GM12878 (cell line): ENCODE data around the gene CLSTN2. TPM values are rescaled to one million over a fixed set of nuclear protein-coding genes. Genes with fewer than 3 reads are reported as not detected.

Experiments used
- ATAC-seq: fragments of 200-7000 bp; cut with Tn5 transposase; 3 replicates; pipeline ENCODE4 v1.9.1; 2020; ENCODE audit warnings: mild to moderate bottlenecking, moderate library complexity
- BruUV-seq: library from RNA; stranded (reverse); fragments of 400-500 nt; replicated peaks from 2 replicates; lab custom pipeline; 2021; lab: Mats Ljungman, UMichigan
- CTCF ChIA-PET: fragments of 300-600 bp; sonication (Branson Sonifier 250); formaldehyde crosslinking; extraction: SDS; loops from one replicate; lab custom pipeline; 2021; ENCODE audit warnings: inconsistent platforms; lab: Yijun Ruan, JAX
- POLR2A ChIA-PET: fragments of 350-600 bp; formaldehyde crosslinking; extraction: SDS; loops from one replicate; lab custom pipeline; 2021; ENCODE audit warnings: inconsistent platforms; lab: Charles Lee
- RAD21 ChIA-PET: fragments of 300-600 bp; sonication (Branson Sonifier 250); formaldehyde crosslinking; loops from one replicate; lab custom pipeline; 2023; ENCODE audit warnings: antibody characterized with exemption; ENCODE audit not compliant: unreplicated experiment; lab: Charles Lee
- SMC1A ChIA-PET: fragments of 300-600 bp; sonication (Branson Sonifier 250); formaldehyde crosslinking; loops from one replicate; lab custom pipeline; 2023; ENCODE audit not compliant: unreplicated experiment, uncharacterized antibody; lab: Charles Lee
- DNase-seq: peaks from one replicate; pipeline ENCODE4 v3.0.0-alpha.2; 2011; ENCODE audit warnings: low read depth, low spot score
- FAIRE-seq: peaks from 3 replicates; lab custom pipeline; 2011; peaks lifted over from hg19 to GRCh38; lab: Jason Lieb, UNC
- H2AFZ ChIP-seq: 2 replicates; pipeline ENCODE4 v1.6.0; 2011; ENCODE audit warnings: low read depth, low read length, control low read depth; ENCODE audit not compliant: control insufficient read depth
- H3K27ac ChIP-seq: 2 replicates; pipeline ENCODE4 v1.5.1; 2011; ENCODE audit warnings: control low read depth; ENCODE audit not compliant: control insufficient read depth, insufficient read depth
- H3K27me3 ChIP-seq, 2 experiments: replicated peaks in 1 of 2; 2 replicates each; pipeline versions ENCODE4 v1.6.0 to v1.6.1; 2011; ENCODE audit warnings: low read length in 1 of 2; ENCODE audit not compliant: control insufficient read depth in 2 of 2, insufficient read depth in 2 of 2
- H3K36me3 ChIP-seq, 2 experiments: 2 replicates each; pipeline ENCODE4 v1.5.1; 2011; ENCODE audit warnings: low read length in 1 of 2; ENCODE audit not compliant: control insufficient read depth in 2 of 2, insufficient read depth in 2 of 2
- H3K4me1 ChIP-seq: 2 replicates; pipeline ENCODE4 v1.6.1; 2011; ENCODE audit warnings: mild to moderate bottlenecking, low read length, moderate library complexity, mixed read lengths; ENCODE audit not compliant: control insufficient read depth, insufficient read depth
- H3K4me2 ChIP-seq: 2 replicates; pipeline ENCODE4 v1.6.0; 2011; ENCODE audit warnings: control low read depth; ENCODE audit not compliant: control insufficient read depth, insufficient read depth
- H3K4me3 ChIP-seq: fragments of 200-600 bp; sonication (generic); 2 replicates; pipeline ENCODE4 v1.5.1; 2016
- H3K79me2 ChIP-seq: 2 replicates; pipeline ENCODE4 v1.6.0; 2011; ENCODE audit warnings: low read length; ENCODE audit not compliant: control insufficient read depth, insufficient read depth
- H3K9ac ChIP-seq: 2 replicates; pipeline ENCODE4 v1.8.0; 2011; ENCODE audit warnings: low read length, control low read depth, mixed read lengths; ENCODE audit not compliant: control insufficient read depth, insufficient read depth
- H3K9me3 ChIP-seq: replicated peaks from 3 replicates; pipeline ENCODE4 v1.5.1; 2011; ENCODE audit warnings: mild to moderate bottlenecking, low read length; ENCODE audit not compliant: control insufficient read depth, insufficient read depth
- H4K20me1 ChIP-seq: 2 replicates; pipeline ENCODE4 v1.6.0; 2011; ENCODE audit not compliant: control insufficient read depth, insufficient read depth
- BRCA1 ChIP-seq: IDR thresholded peaks from 2 replicates; pipeline ENCODE4 v1.6.1; 2011; ENCODE audit warnings: low read depth, low read length, improper control_type of control experiment
- CEBPB ChIP-seq, 2 experiments: fragments of 150-350 bp in 1 of 2; IDR thresholded peaks; 2 replicates each; pipeline ENCODE4 v1.6.1; 2012 to 2014; ENCODE audit warnings: low read depth in 2 of 2, low read length in 2 of 2, borderline replicate concordance in 1 of 2, inconsistent platforms in 1 of 2
- CTCF ChIP-seq, 3 experiments: IDR thresholded peaks in 2 of 3; conservative IDR thresholded peaks in 1 of 3; 2 replicates each; pipeline ENCODE4 v1.5.1; 2011; ENCODE audit warnings: low read depth in 3 of 3, low read length in 3 of 3, mild to moderate bottlenecking in 3 of 3, control low read depth in 2 of 3, moderate library complexity in 2 of 3, inconsistent platforms in 1 of 3, mixed read lengths in 1 of 3; ENCODE audit not compliant: control insufficient read depth in 2 of 3, insufficient read depth in 1 of 3; ENCODE audit errors: extremely low read depth in 1 of 3
- KAT2A ChIP-seq: conservative IDR thresholded peaks from 2 replicates; pipeline ENCODE4 v1.6.1; 2011; ENCODE audit warnings: low read depth, low read length; ENCODE audit not compliant: control insufficient read depth
- MEF2B ChIP-seq: fragments of 450-650 bp; IDR thresholded peaks from 2 replicates; pipeline ENCODE4 v1.6.1; 2018; ENCODE audit warnings: mild to moderate bottlenecking, moderate library complexity; ENCODE audit not compliant: partially characterized antibody, poor library complexity, severe bottlenecking
- NFYA ChIP-seq: IDR thresholded peaks from 2 replicates; pipeline ENCODE4 v1.6.1; 2011; ENCODE audit warnings: low read depth, mild to moderate bottlenecking, low read length, improper control_type of control experiment, borderline replicate concordance
- PBX3 ChIP-seq: IDR thresholded peaks from 2 replicates; pipeline ENCODE4 v1.6.1; 2011; ENCODE audit warnings: mild to moderate bottlenecking, low read depth, low read length, moderate library complexity; ENCODE audit not compliant: insufficient replicate concordance
- POU2F2 ChIP-seq: IDR thresholded peaks from 3 replicates; pipeline ENCODE4 v1.6.1; 2011; ENCODE audit warnings: low read depth, mild to moderate bottlenecking, low read length, borderline replicate concordance
- RBBP5 ChIP-seq: fragments of 200-600 bp; sonication (generic); conservative IDR thresholded peaks from 2 replicates; pipeline ENCODE4 v1.6.1; 2016
- RCOR1 ChIP-seq: conservative IDR thresholded peaks from 2 replicates; pipeline ENCODE4 v1.6.1; 2012; ENCODE audit warnings: low read depth, low read length, improper control_type of control experiment
- SMC3 ChIP-seq: IDR thresholded peaks from 2 replicates; pipeline ENCODE4 v1.6.1; 2011; ENCODE audit warnings: low read length, improper control_type of control experiment, borderline replicate concordance
- TCF7 ChIP-seq: IDR thresholded peaks from 2 replicates; pipeline ENCODE4 v1.6.1; 2014; ENCODE audit warnings: antibody characterized with exemption, borderline replicate concordance
- USF2 ChIP-seq: IDR thresholded peaks from 2 replicates; pipeline ENCODE4 v1.6.1; 2011; ENCODE audit warnings: low read depth, low read length, improper control_type of control experiment, borderline replicate concordance
- YBX1 ChIP-seq: fragments of 450-650 bp; IDR thresholded peaks from 2 replicates; pipeline ENCODE4 v1.6.1; 2016; ENCODE audit warnings: antibody characterized with exemption
- ZBED1 ChIP-seq: IDR thresholded peaks from 2 replicates; pipeline ENCODE4 v1.6.1; 2016; ENCODE audit warnings: borderline replicate concordance
- WGBS: methylation state at CpG from one replicate; pipeline ENCODE4 v1.1.6; 2016; ENCODE audit warnings: low lambda C conversion rate; ENCODE audit not compliant: insufficient replicate concordance, insufficient coverage; ENCODE audit errors: missing lambda C conversion rate; 5-methylcytosine and 5-hydroxymethylcytosine counted together
- in situ Hi-C: fragments of 300-500 bp; cut with MboI; formaldehyde crosslinking; loops from 9 replicates; pipeline ENCODE4 v1.14.3; 2018; ENCODE audit warnings: mixed read lengths
- intact Hi-C: fragments of 100-400 bp; cut with micrococcal nuclease; formaldehyde crosslinking; loops from one replicate; pipeline ENCODE4 v1.14.2; 2022; ENCODE audit not compliant: unreplicated experiment
- polyA plus RNA-seq, 11 experiments: library from polyadenylated mRNA; depleted of rRNA in 4 of 11; unstranded in 6 of 11; stranded (reverse) in 5 of 11; fragments of >200 nt; fragmentation: Nextera tagmentation in 4 of 11; fragmentation: Illumina TruSeq in 1 of 11; extraction: Ambion mirVana in 4 of 11; extraction: Trizol in 1 of 11; gene quantifications; 1 replicate in 1 of 11; 2 replicates in 10 of 11; pipeline versions ENCODE4 v1.2.1 to v1.2.3, GENCODE V29; 2011 to 2016; ENCODE audit warnings: inconsistent platforms in 2 of 11, missing spikeins in 2 of 11, low read depth in 1 of 11
- total RNA-seq, 4 experiments: library from RNA; depleted of rRNA in 3 of 4; stranded (reverse); fragments of >200 nt in 3 of 4; fragmentation: Illumina TruSeq in 1 of 4; extraction: Trizol in 1 of 4; gene quantifications; 2 replicates each; pipeline versions ENCODE4 v1.2.1 to v1.2.3, GENCODE V29; 2013 to 2021

Gene CLSTN2
- total and polyA plus RNA-seq, 10 of the 15 experiments (the other 5 are each of a cell fraction or from before 2014, with no cell fraction given) = under 0.01 to 0.10 (median under 0.01) TPM; not detected in 5

- ChIA-PET RAD21 (no interaction called here), CTCF (no interaction called here), POLR2A (no interaction called here), SMC1A (no interaction called here)
- no peak for DNase-seq
- BruUV-seq = no TSS peak
- Histone ChIP-seq H3K9ac (no peak overlapping the region), H3K27me3 (no peaks in the 10 kb centered on the region; a peak in 1 of 4 replicates), H4K20me1 (no peaks in the 10 kb centered on the region), H3K4me1 (no peaks in the 10 kb centered on the region), H3K4me3 (no peak overlapping the region), H2AFZ (no peak overlapping the region), H3K9me3 (no peaks in the 10 kb centered on the region), H3K79me2 (no peaks in the 10 kb centered on the region), H3K36me3 (no peaks in the 10 kb centered on the region), H3K4me2 (no peak overlapping the region), H3K27ac (no peak overlapping the region)
- FAIRE-seq = no peak
- TF ChIP-seq BRCA1 (no peak), POU2F2 (no peak), YBX1 (no peak), ZBED1 (no peak), TCF7 (no peak)
- ATAC-seq = no peak
- intact Hi-C loops = no loop called here
- in situ Hi-C loops = no loop called here
- WGBS = 0% methylated on average over 1 of the region's 1 CpG
These were observed 146.9 kb downstream of the CLSTN2 start for GRCh38 chr3:140081887-140082286.

GRCh38 chr3:140085001-140085400 lies 150.0 kb downstream of the CLSTN2 start:
- Histone ChIP-seq H2AFZ (no peak overlapping the region), H3K36me3 (no peaks in the 10 kb centered on the region), H3K9ac (no peak overlapping the region), H3K79me2 (no peaks in the 10 kb centered on the region), H3K27me3 (no peaks in the 10 kb centered on the region; a peak in 1 of 4 replicates), H3K27ac (no peak overlapping the region), H3K4me2 (no peak overlapping the region), H3K9me3 (no peaks in the 10 kb centered on the region), H3K4me3 (no peak overlapping the region), H3K4me1 (no peaks in the 10 kb centered on the region), H4K20me1 (no peaks in the 10 kb centered on the region)
- no TSS peak for BruUV-seq
- ChIA-PET SMC1A (no interaction called here), CTCF (no interaction called here), RAD21 (no interaction called here), POLR2A (no interaction called here)
- no peak for DNase-seq
- ATAC-seq = no peak
- FAIRE-seq = no peak
- intact Hi-C loops = no loop called here
- WGBS = 12% methylated on average over 5 of the region's 5 CpGs
- in situ Hi-C loops = no loop called here
- TF ChIP-seq PBX3 (no peak), KAT2A (no peak), CEBPB (IDR thresholded peaks at IDR 0.05; ENCODE audit: borderline replicate concordance in 1 of 2, low read depth in 2 of 2, low read length in 2 of 2) (no peak), MEF2B (no peak), RCOR1 (no peak), USF2 (no peak), SMC3 (no peak), NFYA (no peak), CTCF (IDR thresholded peaks at IDR 0.05 in 2 of 3, conservative IDR thresholded peaks at IDR 0.05 in 1 of 3; ENCODE audit: control insufficient read depth in 2 of 3, extremely low read depth in 1 of 3, insufficient read depth in 1 of 3, low read depth in 3 of 3, low read length in 3 of 3) (no peak), RBBP5 (no peak), POU2F2 (no peak)
